ENCODE data around the gene FBH1.
"Not testable (repeated sequence)": the region's sequence is repeated elsewhere in the genome, so short reads cannot be mapped to it uniquely, and the experiment has no call there.

FBH1 gene

DNA sequence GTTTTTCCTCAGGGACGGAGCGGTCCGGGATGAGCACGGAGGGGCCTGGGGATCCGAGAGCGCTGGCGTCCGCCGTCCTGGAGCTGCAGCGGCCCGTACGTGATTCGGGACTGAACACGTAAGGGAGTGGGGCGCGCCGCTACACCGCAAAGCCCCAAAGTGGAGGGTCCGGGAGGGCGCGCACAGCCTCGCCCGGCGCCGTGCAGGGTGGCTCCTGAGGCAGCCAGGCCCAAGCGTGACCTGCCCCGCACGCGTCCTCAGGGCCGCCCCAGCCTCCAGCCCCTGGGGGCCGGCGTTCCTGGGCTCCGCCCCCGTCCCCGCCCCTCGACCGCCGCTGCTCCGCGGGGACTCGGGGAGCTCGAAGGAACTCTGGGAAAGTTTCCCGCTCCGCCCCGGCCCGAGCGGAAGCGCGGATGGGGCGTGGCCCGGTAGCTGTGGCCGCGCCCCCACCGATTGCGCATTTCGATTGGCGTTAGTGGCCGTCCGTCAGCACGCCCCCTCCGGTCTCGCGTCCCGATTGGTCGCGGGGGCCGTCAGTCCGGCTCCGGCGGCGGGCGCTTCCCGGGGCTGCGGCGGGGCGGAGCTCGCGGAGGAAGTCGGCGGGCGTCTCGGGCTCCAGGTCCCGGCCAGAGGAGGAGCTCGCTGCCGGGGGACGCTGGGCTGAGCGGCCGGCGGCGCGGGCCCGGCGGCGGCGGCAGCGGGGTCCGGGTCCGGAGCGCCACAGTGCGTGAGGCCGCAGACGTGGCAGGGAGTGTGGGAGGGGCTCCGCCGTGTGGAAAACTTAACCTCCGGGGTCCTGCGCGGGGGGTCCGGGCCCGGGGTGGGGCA lies at the start of gene FBH1, which contains the start of gene ANKRD16:
Gene FBH1 (plus strand): TSS at position 620 of the 828 bp plus-strand sequence. CDS start 103 bp downstream, at position 723.
Gene ANKRD16 (minus strand): TSS at position 270 of the 828 bp plus-strand sequence. CDS start 539 bp downstream, outside the sequence.
- peak; percentile 97 for DNase-seq (ENCODE audit: low spot score)

- peak; percentile 50 for DNase-seq (ENCODE audit: low spot score)
These were observed 49.4 kb upstream of the FBH1 start for GRCh38 chr10:5840314-5841307.

GRCh38 chr10:5841965-5842364 lies 48.1 kb upstream of the FBH1 start:
- DNase-seq (ENCODE audit: low spot score), result no peak

DNA sequence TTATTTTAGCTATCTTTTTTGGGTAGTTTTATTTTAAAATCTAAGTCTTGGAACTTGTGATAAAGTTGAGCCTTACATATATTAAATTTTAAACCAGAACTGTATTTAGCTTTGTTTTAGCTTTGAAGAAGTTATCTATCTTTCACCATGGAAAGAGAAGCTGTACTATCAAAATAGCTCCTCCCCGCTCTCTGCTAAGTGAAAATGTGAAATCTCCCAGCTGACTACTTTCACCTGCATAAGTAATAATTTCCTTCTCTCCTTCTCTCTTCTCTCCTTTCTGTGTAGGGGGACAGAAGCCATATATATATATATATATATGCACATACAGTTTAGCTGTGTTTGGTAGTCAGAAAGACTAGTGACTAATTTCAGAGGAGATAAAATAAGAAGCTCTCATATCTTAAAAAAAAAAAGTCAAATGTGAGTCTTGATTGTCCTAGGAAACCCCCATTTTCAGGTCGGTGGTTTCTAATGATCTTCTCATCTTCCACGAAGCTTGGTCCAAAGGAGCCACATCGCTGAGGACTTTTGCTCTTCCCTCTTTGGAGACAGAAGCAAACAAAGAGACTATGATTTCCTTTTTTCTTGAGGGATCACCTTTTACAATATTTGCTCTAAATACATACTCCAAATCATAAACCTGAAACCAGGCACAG lies 46.2 kb upstream of the FBH1 start:
- DNase-seq (ENCODE audit: low spot score), result no peak

DNA sequence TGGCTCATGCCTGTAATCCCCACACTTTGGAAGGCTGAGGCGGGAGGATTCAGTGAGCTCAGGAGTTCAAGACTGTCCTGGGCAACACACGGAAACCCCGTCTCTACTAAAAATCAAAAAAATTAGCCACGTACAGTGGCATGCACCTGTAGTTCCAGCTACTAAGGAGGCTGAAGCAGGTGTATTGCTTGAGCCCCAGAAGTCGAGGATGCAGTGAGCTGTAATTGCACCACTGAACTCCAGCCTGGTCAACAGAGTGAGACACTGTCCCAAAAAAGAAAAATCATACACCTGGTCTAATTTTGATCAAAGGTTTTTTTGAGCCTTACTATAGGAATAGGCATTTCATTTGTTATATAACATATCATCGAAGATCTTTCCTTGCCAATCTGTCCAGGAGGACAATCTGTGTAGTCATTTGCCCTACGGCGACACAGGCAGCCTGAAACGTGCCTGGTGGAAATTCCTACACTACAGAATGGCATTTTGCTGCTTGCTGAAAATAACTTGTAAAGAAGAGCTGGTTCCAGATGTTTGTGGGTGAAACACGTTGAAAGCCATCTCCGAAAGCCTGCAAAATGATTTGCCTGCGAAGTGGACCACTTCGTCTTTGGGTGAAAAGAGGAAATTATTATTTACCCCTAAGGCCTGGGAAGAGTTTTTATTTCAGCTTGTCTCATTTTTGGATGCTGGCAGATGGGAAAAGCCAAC lies 45.5 kb upstream of the FBH1 start:
- no peak for DNase-seq (ENCODE audit: low spot score)

DNA sequence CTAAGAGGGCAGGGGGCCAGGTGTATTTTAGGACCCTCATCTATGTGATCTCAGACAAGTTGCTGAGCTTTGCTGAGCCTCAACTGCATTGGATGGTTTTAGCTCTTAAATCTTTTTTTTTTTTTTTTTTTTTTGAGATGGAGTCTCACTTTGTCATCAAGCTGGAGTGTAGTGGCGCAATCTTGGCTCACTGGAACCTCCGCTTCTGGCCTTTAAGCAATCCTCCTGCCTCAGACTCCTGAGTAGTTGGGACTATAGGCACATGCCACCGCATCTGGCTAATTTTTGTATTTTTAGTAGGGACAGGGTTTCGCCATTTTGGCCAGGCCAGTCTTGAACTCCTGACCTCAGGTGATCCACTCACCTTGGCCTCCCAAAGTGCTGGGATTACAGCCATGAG lies 43.4 kb upstream of the FBH1 start:
- not testable (repeated sequence) for DNase-seq (ENCODE audit: low spot score)

DNA sequence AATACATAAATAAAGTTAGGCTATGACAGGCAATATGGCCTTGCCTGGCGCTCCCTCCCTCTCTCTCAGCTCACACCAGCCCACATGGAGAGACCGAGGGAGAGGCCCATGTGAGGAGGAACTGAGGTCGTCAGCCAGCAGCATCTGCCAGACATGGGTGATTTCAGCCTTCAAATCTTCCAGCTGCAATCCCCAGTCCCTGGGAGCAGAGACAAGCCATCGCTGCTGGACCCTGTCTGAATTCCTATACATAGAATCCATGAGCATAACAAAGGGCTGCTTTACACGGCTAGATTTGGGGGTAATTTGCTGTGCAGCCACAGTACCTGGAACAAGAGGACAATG lies 35.9 kb upstream of the FBH1 start:
- no peak for DNase-seq (ENCODE audit: low spot score)

GRCh38 chr10:5855979-5856700 lies 33.9 kb upstream of the FBH1 start:
- DNase-seq (ENCODE audit: low spot score), result no peak

- no peak for DNase-seq (ENCODE audit: low spot score)
These were observed 33.4 kb upstream of the FBH1 start for GRCh38 chr10:5856701-5857004.

DNA sequence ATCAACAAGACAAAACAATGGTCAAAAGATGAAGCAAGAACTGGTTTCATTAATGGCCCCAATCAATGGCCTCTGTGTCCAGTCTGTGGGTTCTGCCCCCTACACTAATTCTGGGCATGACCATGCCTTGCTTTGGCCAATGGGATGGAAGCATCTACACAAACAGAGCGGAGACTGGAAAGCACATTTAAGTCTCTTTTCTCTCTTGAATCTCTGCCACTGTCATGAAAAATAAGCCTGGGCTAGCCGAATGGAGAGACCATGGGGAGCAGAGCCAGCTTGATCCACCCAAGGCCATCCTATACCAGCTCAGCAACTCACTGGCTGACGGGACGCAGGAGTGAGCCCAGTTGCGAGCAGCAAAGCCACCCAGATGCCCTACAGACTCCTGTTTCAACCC lies 31.2 kb upstream of the FBH1 start:
- DNase-seq (ENCODE audit: low spot score), result no peak

DNA sequence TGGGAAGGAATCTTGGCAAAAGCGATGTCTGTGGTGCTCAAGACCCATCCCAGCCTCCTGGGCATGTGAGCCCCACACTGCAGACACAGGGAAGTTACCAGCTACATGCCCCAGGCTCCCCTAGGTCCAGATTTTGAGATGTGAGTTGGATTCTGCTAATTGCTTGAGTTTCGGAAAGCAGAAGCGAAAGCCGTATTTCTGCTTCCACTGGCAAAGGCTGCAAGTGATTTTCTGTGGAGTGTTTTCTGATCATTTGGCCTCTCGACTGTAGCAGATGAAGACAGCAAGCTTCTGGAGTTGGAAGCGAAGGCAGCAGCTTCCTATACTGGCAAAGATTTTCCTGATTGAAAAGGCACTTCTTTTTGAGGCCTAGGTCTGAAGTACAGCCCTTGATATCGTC lies 30.0 kb upstream of the FBH1 start:
- no peak for DNase-seq (ENCODE audit: low spot score)

DNA sequence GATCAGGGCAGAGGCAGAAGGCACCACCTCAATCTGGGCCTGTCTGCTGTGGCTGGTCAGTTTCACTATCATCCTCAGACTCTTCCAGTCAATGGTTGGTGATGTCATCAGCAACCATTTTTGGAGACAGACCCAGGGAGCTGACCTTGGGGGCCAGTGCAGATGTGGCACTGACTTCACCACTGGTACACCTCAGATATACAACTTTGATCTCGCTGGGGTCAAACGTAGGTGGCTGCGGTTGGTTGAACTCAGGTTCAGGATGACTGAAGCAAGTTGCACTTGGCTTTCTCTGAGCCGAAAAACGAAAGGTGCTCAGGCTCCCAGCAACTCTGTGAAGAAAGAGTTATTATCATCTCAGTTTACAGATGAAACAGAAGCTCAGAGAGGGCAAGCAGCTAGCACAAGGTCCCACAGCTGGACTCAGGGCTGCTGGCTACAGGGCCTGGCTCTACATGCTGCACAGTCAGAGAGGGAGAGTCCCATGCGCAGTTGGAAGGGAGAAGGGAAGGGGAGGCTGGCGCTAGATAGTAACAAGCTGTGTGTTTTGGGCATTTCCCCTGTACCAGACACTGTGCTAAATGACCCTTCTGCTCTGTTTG lies 27.6 kb upstream of the FBH1 start:
- DNase-seq (ENCODE audit: low spot score), result no peak

GRCh38 chr10:5862981-5863685 lies 26.9 kb upstream of the FBH1 start:
- not testable (repeated sequence) for DNase-seq (ENCODE audit: low spot score)

GRCh38 chr10:5866451-5867081 lies 23.5 kb upstream of the FBH1 start:
- DNase-seq (ENCODE audit: low spot score), result not testable (repeated sequence)

- DNase-seq (ENCODE audit: low spot score), result not testable (repeated sequence)
These were observed 22.9 kb upstream of the FBH1 start for GRCh38 chr10:5867091-5867615.

DNA sequence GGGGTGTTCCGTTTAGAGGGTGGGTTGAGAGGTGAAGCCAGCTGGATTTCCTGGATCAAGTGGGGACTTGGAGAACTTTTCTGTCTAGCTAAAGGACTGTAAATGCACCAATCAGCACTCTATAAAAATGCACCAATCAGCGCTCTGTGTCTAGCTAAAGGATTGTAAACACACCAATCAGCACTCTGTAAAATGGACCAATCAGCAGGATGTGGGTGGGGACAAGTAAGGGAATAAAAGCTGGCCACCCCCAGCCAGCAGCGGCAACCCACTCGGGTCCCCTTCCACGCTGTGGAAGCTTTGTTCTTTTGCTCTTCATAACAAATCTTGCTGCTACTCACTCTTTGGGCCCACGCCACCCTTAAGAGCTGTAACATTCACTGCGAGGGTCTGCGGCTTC lies 21.7 kb upstream of the FBH1 start:
- DNase-seq (ENCODE audit: low spot score), result not testable (repeated sequence)

GRCh38 chr10:5869156-5869555 lies 20.9 kb upstream of the FBH1 start:
- no peak for DNase-seq (ENCODE audit: low spot score)

GRCh38 chr10:5871596-5871995 lies 18.4 kb upstream of the FBH1 start:
- DNase-seq (ENCODE audit: low spot score), result no peak

DNA sequence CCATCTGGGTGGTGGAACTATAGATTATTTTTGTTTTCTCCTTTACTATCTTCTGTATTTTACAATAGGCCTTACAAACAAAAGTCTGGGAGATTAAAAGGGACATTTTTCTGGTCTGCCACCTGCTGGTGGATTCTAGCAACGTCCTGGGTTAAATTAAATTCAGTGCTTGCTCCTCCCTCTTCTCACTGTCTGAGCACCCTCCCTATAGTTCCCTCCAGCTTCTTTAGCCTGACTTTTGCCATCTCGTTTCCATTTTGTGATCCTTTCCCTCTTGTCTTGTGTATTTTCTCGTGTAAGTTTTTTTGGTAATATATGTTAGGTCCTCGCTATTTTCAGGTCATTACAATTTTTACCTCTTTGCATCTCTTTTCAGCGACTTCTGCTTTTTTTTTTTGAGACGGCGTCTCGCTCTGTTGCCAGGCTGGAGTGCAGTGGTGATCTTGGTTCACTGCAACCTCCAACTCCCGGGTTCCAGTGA lies 16.5 kb upstream of the FBH1 start:
- peak; percentile 73 for DNase-seq (ENCODE audit: low spot score)
